Measurements from ENCODE around the gene C2orf49. TPM values are rescaled to one million over a fixed set of nuclear protein-coding genes. Genes with fewer than 3 reads are reported as not detected.

Gene C2orf49
- total RNA-seq, 1 donor, result 18.1 TPM

- H3K4me2 ChIP-seq (ENCODE audit: insufficient read depth, low read length), result peak overlapping the region; percentile 59
- H3K27me3 ChIP-seq (ENCODE audit: insufficient read depth, low read length), result no peaks in the 10 kb centered on the region
- DNase-seq (ENCODE audit: insufficient read length, low spot score, missing footprints), result peak; percentile 93
- H3K4me1 ChIP-seq (ENCODE audit: insufficient read depth, low read length), result peaks cover 96% of the 10 kb centered on the region
- H3K36me3 ChIP-seq (ENCODE audit: insufficient read depth, low read length), result peaks cover 90% of the 10 kb centered on the region
- TF ChIP-seq CTCF (IDR thresholded peaks at IDR 0.05; ENCODE audit: extremely low read depth, low read depth, low read length), result no peak
- H3K27ac ChIP-seq (ENCODE audit: low read depth, low read length), result peak overlapping the region; percentile 96
- H2AFZ ChIP-seq (ENCODE audit: low read length), result no peak overlapping the region
- H3K9me3 ChIP-seq (ENCODE audit: low read depth, low read length), result no peaks in the 10 kb centered on the region
- peaks cover 52% of the 10 kb centered on the region for H4K20me1 ChIP-seq (ENCODE audit: insufficient read depth, low read length)
- no peak overlapping the region for H3K4me3 ChIP-seq (ENCODE audit: insufficient read depth, low read length)
- peaks cover 92% of the 10 kb centered on the region for H3K79me2 ChIP-seq (ENCODE audit: insufficient read depth, low read length)
Measured at GRCh38 chr2:105388971-105389381, 51.6 kb downstream of the C2orf49 start.

- Histone ChIP-seq H3K9me3 (ENCODE audit: low read depth, low read length) (no peaks in the 10 kb centered on the region), H3K27ac (ENCODE audit: low read depth, low read length) (peak overlapping the region; percentile 96), H3K4me3 (ENCODE audit: insufficient read depth, low read length) (no peak overlapping the region), H3K27me3 (ENCODE audit: insufficient read depth, low read length) (no peaks in the 10 kb centered on the region), H3K79me2 (ENCODE audit: insufficient read depth, low read length) (peaks cover 92% of the 10 kb centered on the region), H3K4me2 (ENCODE audit: insufficient read depth, low read length) (peak overlapping the region; percentile 17), H4K20me1 (ENCODE audit: insufficient read depth, low read length) (peaks cover 48% of the 10 kb centered on the region), H3K4me1 (ENCODE audit: insufficient read depth, low read length) (peaks cover 96% of the 10 kb centered on the region), H2AFZ (ENCODE audit: low read length) (no peak overlapping the region), H3K36me3 (ENCODE audit: insufficient read depth, low read length) (peaks cover 90% of the 10 kb centered on the region)
- no peak for DNase-seq (ENCODE audit: insufficient read length, low spot score, missing footprints)
- TF ChIP-seq CTCF (IDR thresholded peaks at IDR 0.05; ENCODE audit: extremely low read depth, low read depth, low read length), result no peak
Measured at GRCh38 chr2:105390454-105390853, 53.1 kb downstream of the C2orf49 start.

- Histone ChIP-seq H3K79me2 (ENCODE audit: insufficient read depth, low read length) (peaks cover 92% of the 10 kb centered on the region), H3K9me3 (ENCODE audit: low read depth, low read length) (no peaks in the 10 kb centered on the region), H3K4me3 (ENCODE audit: insufficient read depth, low read length) (peak overlapping the region; percentile 13), H2AFZ (ENCODE audit: low read length) (no peak overlapping the region), H3K4me2 (ENCODE audit: insufficient read depth, low read length) (peak overlapping the region; percentile 97), H3K36me3 (ENCODE audit: insufficient read depth, low read length) (peaks cover 90% of the 10 kb centered on the region), H3K27ac (ENCODE audit: low read depth, low read length) (peak overlapping the region; percentile 96), H3K4me1 (ENCODE audit: insufficient read depth, low read length) (peaks cover 96% of the 10 kb centered on the region), H3K27me3 (ENCODE audit: insufficient read depth, low read length) (no peaks in the 10 kb centered on the region), H4K20me1 (ENCODE audit: insufficient read depth, low read length) (peaks cover 50% of the 10 kb centered on the region)
- no peak for TF ChIP-seq CTCF (IDR thresholded peaks at IDR 0.05; ENCODE audit: extremely low read depth, low read depth, low read length)
- DNase-seq (ENCODE audit: insufficient read length, low spot score, missing footprints), result no peak
Measured at GRCh38 chr2:105391058-105391627, 53.8 kb downstream of the C2orf49 start.

GRCh38 chr2:105391763-105392662 lies 54.7 kb downstream of the C2orf49 start:
- Histone ChIP-seq H3K4me1 (ENCODE audit: insufficient read depth, low read length) (peaks cover 94% of the 10 kb centered on the region), H3K4me2 (ENCODE audit: insufficient read depth, low read length) (peak overlapping the region; percentile 97)

More at GRCh38 chr2:105391763-105392662, 54.7 kb downstream of the C2orf49 start:
- TF ChIP-seq CTCF (IDR thresholded peaks at IDR 0.05; ENCODE audit: extremely low read depth, low read depth, low read length), result no peak
- Histone ChIP-seq H3K27ac (ENCODE audit: low read depth, low read length) (peak overlapping the region; percentile 96), H3K36me3 (ENCODE audit: insufficient read depth, low read length) (peaks cover 91% of the 10 kb centered on the region), H3K4me3 (ENCODE audit: insufficient read depth, low read length) (peak overlapping the region; percentile 13), H3K9me3 (ENCODE audit: low read depth, low read length) (no peaks in the 10 kb centered on the region), H3K79me2 (ENCODE audit: insufficient read depth, low read length) (peaks cover 94% of the 10 kb centered on the region), H4K20me1 (ENCODE audit: insufficient read depth, low read length) (peaks cover 48% of the 10 kb centered on the region), H2AFZ (ENCODE audit: low read length) (no peak overlapping the region), H3K27me3 (ENCODE audit: insufficient read depth, low read length) (no peaks in the 10 kb centered on the region)
- no peak for DNase-seq (ENCODE audit: insufficient read length, low spot score, missing footprints)
